HG03135 (cell line): ENCODE data around the gene NFIC.

Source experiments
- ATAC-seq: cut with Tn5 transposase; IDR thresholded peaks from one replicate; pipeline ENCODE4 v1.9.1; 2021; ENCODE audit warnings: mild to moderate bottlenecking, moderate library complexity; ENCODE audit not compliant: unreplicated experiment

Gene NFIC

DNA sequence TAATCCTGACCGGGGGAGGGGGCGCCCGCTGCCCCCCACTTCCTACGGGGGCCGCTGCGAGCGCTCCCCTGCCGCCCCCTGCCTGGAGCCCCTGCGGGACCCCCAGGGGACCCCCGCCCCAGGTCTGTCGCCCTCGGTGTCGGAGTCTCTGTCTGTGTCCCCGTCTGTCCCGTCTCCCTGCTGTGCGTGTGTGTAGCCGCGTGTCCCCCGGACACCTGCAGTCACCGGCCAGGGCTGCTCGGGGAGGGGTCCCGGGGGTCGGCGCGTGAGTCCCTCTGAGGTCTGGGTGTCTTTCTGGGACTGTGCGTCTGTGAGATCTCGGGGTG lies 7.7 kb upstream of the NFIC start:
- no peak for ATAC-seq

DNA sequence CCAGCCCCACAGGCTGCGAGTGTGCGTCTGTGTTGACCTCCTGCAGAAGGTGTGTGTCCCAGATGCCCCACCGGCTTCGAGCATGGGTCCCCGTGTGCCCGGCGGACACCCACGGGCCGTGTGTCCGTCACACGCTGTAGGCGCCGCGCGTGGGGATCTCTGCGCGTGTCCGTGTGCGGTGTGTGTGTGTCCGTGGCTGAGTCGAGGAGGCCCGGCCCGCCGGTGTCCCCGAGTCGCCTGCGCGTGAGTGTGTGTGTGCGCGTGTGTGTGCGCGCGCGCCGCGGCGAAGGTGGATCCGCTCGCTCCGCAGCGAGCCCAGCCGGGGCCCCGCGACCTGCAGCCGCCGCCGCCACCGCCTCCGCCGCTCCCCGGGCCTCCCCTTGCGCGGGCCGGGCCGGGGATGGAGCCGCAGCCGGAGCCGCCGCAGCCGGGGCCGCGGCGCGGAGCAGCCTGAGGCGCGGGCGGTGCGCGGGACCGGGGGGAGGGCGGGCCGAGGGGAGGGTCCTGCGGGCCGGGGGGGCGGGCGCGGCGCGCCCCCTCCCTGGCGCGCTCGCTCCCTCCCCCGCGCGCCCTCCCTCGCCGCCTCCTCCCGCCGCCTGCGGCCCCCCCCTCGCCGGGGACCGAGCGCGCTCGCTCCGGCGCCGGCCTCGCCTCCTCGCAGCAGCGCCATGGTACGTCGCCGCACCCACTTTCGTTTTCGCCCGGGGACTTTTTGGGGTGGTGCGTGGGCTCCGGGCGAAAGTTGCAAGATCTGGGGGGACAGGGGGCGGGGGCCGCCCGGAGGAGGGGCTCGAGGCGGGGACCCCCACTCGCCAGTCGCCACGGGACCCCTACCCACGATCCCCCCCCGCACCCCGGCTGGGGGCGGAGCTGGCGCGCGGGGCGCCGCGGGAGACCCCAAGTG lies 7.1 kb upstream of the NFIC start:
- no peak for ATAC-seq

GRCh38 chr19:3359919-3360420 lies 6.4 kb upstream of the NFIC start:
- ATAC-seq = no peak

- no peak for ATAC-seq
These were observed 5.7 kb upstream of the NFIC start for GRCh38 chr19:3360421-3361383.

DNA sequence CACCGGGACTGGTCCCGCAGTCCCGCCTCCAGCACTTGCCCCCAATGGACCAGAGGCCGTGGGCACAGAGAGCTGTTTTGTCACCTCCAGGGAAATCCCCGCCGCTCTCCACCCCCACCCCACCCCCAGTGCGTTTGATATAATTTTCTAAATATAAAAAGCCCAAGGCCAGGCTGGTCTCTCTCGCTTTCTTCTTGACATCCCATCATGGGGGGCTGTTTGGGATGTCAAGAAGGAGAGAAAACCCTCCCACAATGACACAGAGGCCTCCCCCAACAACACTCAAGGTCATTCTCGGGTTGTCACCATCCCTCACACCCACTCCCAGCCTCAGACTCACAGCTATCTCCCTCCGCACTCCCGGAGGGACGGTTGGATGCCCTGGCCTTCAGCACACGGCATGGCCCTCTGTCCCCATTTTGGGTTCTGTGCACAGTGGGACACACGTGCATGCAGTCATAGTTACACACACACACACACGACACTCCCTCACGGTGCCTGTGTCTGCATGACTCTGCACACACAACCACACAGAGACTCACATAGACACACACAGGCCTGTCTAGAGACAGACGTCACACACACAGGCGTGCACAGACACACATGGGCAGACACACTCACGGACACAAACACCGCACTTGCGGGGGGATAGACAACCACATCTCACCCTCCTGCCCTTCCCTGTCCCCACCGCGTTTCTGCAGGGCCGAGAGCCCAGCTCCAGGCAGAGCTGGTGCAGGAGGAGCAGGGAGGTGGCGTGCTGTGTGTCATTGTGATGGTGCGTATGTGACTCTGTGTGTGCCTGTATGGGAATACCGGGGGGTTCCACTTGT lies 4.8 kb upstream of the NFIC start:
- ATAC-seq = no peak

DNA sequence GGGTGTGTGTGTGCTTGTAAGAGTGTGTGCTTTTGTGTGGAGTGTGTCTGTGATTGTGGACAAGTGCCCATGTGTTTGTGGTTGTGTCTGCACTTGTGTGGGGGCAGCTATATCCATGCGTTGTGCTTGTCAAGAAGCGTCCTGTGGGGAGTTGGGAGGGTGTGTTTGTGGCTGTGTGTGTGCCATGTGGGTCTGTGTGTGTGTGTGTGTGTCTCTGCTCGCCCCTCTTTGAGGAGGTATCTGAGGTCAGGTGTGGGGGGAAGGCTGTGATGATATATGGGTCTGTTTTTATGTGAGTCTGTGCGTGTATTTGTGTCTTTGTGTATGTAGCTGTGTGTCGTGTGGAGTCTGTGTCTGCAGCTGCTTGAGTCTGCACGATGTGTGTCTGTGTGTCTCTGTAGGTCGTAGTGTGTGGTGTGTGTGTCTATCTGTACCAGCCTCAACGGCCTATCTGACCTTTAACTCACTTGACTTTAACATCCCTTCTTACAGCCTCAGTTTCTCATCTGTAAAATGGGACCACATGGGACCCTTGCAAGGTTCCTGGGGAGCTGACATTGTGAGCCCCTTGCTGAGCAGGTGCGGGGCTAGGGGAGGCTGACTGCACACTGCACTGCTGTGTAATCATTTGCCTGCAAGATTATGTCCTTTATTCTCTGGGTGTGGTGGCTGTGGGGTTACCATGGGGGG lies 4.0 kb upstream of the NFIC start:
- ATAC-seq = no peak

- ATAC-seq = no peak
These were observed 2.4 kb upstream of the NFIC start for GRCh38 chr19:3363841-3364500.

- no peak for ATAC-seq
These were observed 1.9 kb upstream of the NFIC start for GRCh38 chr19:3364501-3364858.

DNA sequence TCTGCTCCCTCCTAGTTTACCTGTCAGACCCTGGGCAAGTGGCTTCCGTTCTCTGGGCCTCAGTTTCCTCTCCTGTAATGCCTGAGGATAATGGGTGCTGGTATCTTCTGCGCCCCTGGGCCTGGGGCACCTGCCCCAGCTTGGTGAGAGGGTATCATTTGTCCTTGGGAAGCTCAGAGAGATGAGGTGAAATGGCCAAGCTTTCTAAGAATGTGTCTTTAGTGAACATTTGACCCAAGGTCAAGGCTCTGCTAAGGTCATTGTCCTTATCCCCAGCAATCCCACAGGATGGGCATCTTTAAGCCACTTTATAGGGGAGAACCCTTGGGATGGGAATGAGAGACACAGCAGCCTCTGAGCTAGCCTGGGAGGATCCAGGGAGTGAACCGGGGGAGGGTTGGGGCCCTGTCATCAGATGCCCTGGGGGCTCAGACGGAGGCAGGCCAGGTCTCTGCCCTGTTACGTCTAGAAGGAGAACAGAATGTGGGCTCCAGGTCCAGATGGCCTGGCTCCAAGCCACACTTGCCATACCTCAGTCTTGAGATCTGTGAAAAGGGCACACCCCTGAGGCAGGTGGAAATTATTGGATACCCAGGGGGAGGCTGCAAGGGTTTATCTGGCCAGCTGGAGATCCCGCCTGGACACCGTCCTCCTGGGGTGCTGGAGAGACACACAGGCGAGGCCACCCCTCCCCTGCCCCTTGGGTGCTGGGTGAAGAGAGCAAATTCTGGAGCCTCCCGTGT lies 1.1 kb upstream of the NFIC start:
- ATAC-seq = no peak

- no peak for ATAC-seq
These were observed 607 bp downstream of the NFIC start for GRCh38 chr19:3366753-3367627.

- ATAC-seq = no peak
These were observed 1.5 kb downstream of the NFIC start for GRCh38 chr19:3367628-3368440.

- no peak for ATAC-seq
These were observed 2.0 kb downstream of the NFIC start for GRCh38 chr19:3368441-3368795.

GRCh38 chr19:3368848-3369336 lies 2.5 kb downstream of the NFIC start:
- no peak for ATAC-seq

- ATAC-seq = no peak
These were observed 3.2 kb downstream of the NFIC start for GRCh38 chr19:3369337-3370213.

- ATAC-seq = no peak
These were observed 3.9 kb downstream of the NFIC start for GRCh38 chr19:3370214-3370720.
